NB4 (cell line): ENCODE measurements around the gene UBE4B.

Source experiments
- CTCF ChIP-seq: IDR thresholded peaks from one replicate; pipeline ENCODE4 v1.5.1; 2012; ENCODE audit warnings: low read depth, low read length
- MAX ChIP-seq: IDR thresholded peaks from 2 replicates; pipeline ENCODE4 v1.6.1; 2011; ENCODE audit warnings: low read depth, low read length
- MYC ChIP-seq: IDR thresholded peaks from 2 replicates; pipeline ENCODE4 v1.6.1; 2011; ENCODE audit warnings: low read depth, low read length
- POLR2A ChIP-seq: IDR thresholded peaks from 2 replicates; pipeline ENCODE4 v1.6.1; 2011; ENCODE audit warnings: mild to moderate bottlenecking; ENCODE audit not compliant: insufficient read length; ENCODE audit errors: extremely low read depth

- TF ChIP-seq CTCF (no peak), MYC (no peak), POLR2A (no peak), MAX (no peak)
Measured at GRCh38 chr1:10106241-10106640, 73.5 kb downstream of the UBE4B start.
